Testis (tissue), 2 donors: Measurements from ENCODE around the gene GGACT.

ENCODE experiments used
- POLR2A ChIP-seq: fragments of 450-650 bp; IDR thresholded peaks from one replicate; pipeline ENCODE4 v1.6.1; 2017; ENCODE audit warnings: antibody characterized with exemption, mild to moderate bottlenecking, moderate library complexity
- TF ChIP-seq, protein P1 (sequence below), 3 experiments: fragments of 450-650 bp in 2 of 3; fragments of 200-600 bp in 1 of 3; sonication (generic) in 1 of 3; IDR thresholded peaks; one replicate each; pipeline ENCODE4 v1.5.1; 2016 to 2019; ENCODE audit warnings: antibody characterized with exemption in 3 of 3, mild to moderate bottlenecking in 2 of 3, moderate library complexity in 1 of 3

DNA sequence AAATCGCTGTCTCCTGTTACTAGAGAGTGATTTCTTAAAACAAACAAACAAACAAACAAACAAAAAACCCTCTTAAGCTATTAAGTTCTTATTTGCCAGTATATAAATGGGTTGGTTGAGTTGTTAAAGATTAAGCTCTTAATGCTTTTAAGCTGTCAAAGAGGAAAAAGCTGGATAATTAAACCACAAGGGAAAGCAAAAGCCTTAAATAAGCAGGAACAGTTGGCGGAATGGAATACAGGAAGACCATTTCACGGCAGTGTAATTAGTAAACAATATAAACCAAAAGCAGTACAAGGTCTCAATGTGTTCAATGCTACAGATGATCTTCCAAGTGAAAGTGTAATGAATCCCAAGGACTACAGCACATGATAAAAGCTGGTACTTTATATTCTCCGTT is 32.2 kb upstream of the GGACT start:
- TF ChIP-seq, protein P1, sequence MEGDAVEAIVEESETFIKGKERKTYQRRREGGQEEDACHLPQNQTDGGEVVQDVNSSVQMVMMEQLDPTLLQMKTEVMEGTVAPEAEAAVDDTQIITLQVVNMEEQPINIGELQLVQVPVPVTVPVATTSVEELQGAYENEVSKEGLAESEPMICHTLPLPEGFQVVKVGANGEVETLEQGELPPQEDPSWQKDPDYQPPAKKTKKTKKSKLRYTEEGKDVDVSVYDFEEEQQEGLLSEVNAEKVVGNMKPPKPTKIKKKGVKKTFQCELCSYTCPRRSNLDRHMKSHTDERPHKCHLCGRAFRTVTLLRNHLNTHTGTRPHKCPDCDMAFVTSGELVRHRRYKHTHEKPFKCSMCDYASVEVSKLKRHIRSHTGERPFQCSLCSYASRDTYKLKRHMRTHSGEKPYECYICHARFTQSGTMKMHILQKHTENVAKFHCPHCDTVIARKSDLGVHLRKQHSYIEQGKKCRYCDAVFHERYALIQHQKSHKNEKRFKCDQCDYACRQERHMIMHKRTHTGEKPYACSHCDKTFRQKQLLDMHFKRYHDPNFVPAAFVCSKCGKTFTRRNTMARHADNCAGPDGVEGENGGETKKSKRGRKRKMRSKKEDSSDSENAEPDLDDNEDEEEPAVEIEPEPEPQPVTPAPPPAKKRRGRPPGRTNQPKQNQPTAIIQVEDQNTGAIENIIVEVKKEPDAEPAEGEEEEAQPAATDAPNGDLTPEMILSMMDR (IDR thresholded peaks at IDR 0.05) = no peak
- no peak for TF ChIP-seq POLR2A
